Measurements from ENCODE around the gene CHD6. TPM values are rescaled to one million over a fixed set of nuclear protein-coding genes. Genes with fewer than 3 reads are reported as not detected.

The CHD6 gene
- total RNA-seq, 1 experiment from 2014 or later, result 27.2 TPM

GRCh38 chr20:41456351-41456750, 161.8 kb downstream of the CHD6 start:
- ChIA-PET CTCF (interaction anchor here (0.5 to 1.9 kb wide), 5 partner anchors 10 to 1098 kb away, joined by 3 to 5 read pairs (median 4); no protein-coding TSS in a partner anchor), POLR2A (interaction anchor here (0.7 to 0.9 kb wide), 2 partner anchors 8 kb away, joined by 3 to 4 read pairs; no protein-coding TSS in a partner anchor)
- Mint-ChIP-seq H3K27ac (ENCODE audit: low read depth, unreplicated experiment) (no peak overlapping the region), H3K4me1 (ENCODE audit: insufficient read depth, unreplicated experiment) (no peaks in the 10 kb centered on the region), H3K9me3 (ENCODE audit: unreplicated experiment) (no peaks in the 10 kb centered on the region), H3K27me3 (ENCODE audit: insufficient read depth, unreplicated experiment) (no peaks in the 10 kb centered on the region), H3K36me3 (ENCODE audit: insufficient read depth, unreplicated experiment) (peaks cover 52% of the 10 kb centered on the region), H3K4me3 (ENCODE audit: unreplicated experiment) (no peak overlapping the region)
- DNase-seq (ENCODE audit: unreplicated experiment), result no peak
- no TSS peak for BruUV-seq (replicated peaks)
- intact Hi-C loops (cut with micrococcal nuclease), result no loop called here
- TF ChIP-seq CTCF (IDR thresholded peaks at IDR 0.05; ENCODE audit: unreplicated experiment), result no peak

- BruUV-seq (replicated peaks), result no TSS peak
- intact Hi-C loops (cut with micrococcal nuclease), result no loop called here
- ChIA-PET POLR2A (no interaction called here), CTCF (interaction anchor here (0.8 kb wide), 1 partner anchor 11 kb away, joined by 3 read pairs; no protein-coding TSS in a partner anchor)
- no peak overlapping the region for H3K4me3 Mint-ChIP-seq (ENCODE audit: unreplicated experiment)
- TF ChIP-seq CTCF (IDR thresholded peaks at IDR 0.05; ENCODE audit: unreplicated experiment), result no peak
- H3K36me3 Mint-ChIP-seq (ENCODE audit: insufficient read depth, unreplicated experiment), result peaks cover 52% of the 10 kb centered on the region
- H3K9me3 Mint-ChIP-seq (ENCODE audit: unreplicated experiment), result no peaks in the 10 kb centered on the region
- H3K27me3 Mint-ChIP-seq (ENCODE audit: insufficient read depth, unreplicated experiment), result no peaks in the 10 kb centered on the region
- H3K27ac Mint-ChIP-seq (ENCODE audit: low read depth, unreplicated experiment), result no peak overlapping the region
- no peak for DNase-seq (ENCODE audit: unreplicated experiment)
- no peaks in the 10 kb centered on the region for H3K4me1 Mint-ChIP-seq (ENCODE audit: insufficient read depth, unreplicated experiment)
Observed at GRCh38 chr20:41454250-41454649, 163.9 kb downstream of the CHD6 start.

- intact Hi-C loops (cut with micrococcal nuclease), result no loop called here
- Mint-ChIP-seq H3K36me3 (ENCODE audit: insufficient read depth, unreplicated experiment) (peaks cover 52% of the 10 kb centered on the region), H3K27me3 (ENCODE audit: insufficient read depth, unreplicated experiment) (no peaks in the 10 kb centered on the region), H3K27ac (ENCODE audit: low read depth, unreplicated experiment) (no peak overlapping the region), H3K9me3 (ENCODE audit: unreplicated experiment) (no peaks in the 10 kb centered on the region), H3K4me3 (ENCODE audit: unreplicated experiment) (no peak overlapping the region), H3K4me1 (ENCODE audit: insufficient read depth, unreplicated experiment) (no peaks in the 10 kb centered on the region)
- BruUV-seq (replicated peaks), result no TSS peak
- ChIA-PET CTCF (interaction anchor here (0.5 to 1.0 kb wide), 2 partner anchors 13 to 27 kb away, joined by 3 read pairs; no protein-coding TSS in a partner anchor), POLR2A (interaction anchor here (1.3 to 2.0 kb wide), 2 partner anchors 12 to 14 kb away, joined by 3 to 4 read pairs; no protein-coding TSS in a partner anchor)
- no peak for DNase-seq (ENCODE audit: unreplicated experiment)
- TF ChIP-seq CTCF (IDR thresholded peaks at IDR 0.05; ENCODE audit: unreplicated experiment), result no peak
Observed at GRCh38 chr20:41453010-41453950, 164.9 kb downstream of the CHD6 start.

- Mint-ChIP-seq H3K36me3 (ENCODE audit: insufficient read depth, unreplicated experiment) (peaks cover 60% of the 10 kb centered on the region), H3K4me1 (ENCODE audit: insufficient read depth, unreplicated experiment) (no peaks in the 10 kb centered on the region), H3K9me3 (ENCODE audit: unreplicated experiment) (no peaks in the 10 kb centered on the region), H3K27me3 (ENCODE audit: insufficient read depth, unreplicated experiment) (no peaks in the 10 kb centered on the region), H3K27ac (ENCODE audit: low read depth, unreplicated experiment) (no peak overlapping the region), H3K4me3 (ENCODE audit: unreplicated experiment) (no peak overlapping the region)
- no peak for TF ChIP-seq CTCF (IDR thresholded peaks at IDR 0.05; ENCODE audit: unreplicated experiment)
- intact Hi-C loops (cut with micrococcal nuclease), result no loop called here
- ChIA-PET POLR2A (interaction anchor here (1.3 to 2.0 kb wide), 2 partner anchors 11 to 13 kb away, joined by 3 to 4 read pairs; no protein-coding TSS in a partner anchor), CTCF (no interaction called here)
- no TSS peak for BruUV-seq (replicated peaks)
- no peak for DNase-seq (ENCODE audit: unreplicated experiment)
Observed at GRCh38 chr20:41452226-41452625, 166.0 kb downstream of the CHD6 start.

Measured in MCF 10A (cell line).